ENCODE results near the gene EEF1AKMT3. TPM values are rescaled to one million over a fixed set of nuclear protein-coding genes. Genes with fewer than 3 reads are reported as not detected.

Gene EEF1AKMT3
- total RNA-seq, 1 donor from 2014 or later = 4.2 TPM

GRCh38 chr12:57758552-57759359, 13.7 kb upstream of the EEF1AKMT3 start:
- no peak for TF ChIP-seq CTCF (conservative IDR thresholded peaks at IDR 0.05; ENCODE audit: low read depth, low read length)
- DNase-seq (ENCODE audit: low read depth) = no peak
- no peak overlapping the region for H3K4me3 ChIP-seq (ENCODE audit: low read depth, low read length)

- no peak for DNase-seq (ENCODE audit: low read depth)
- H3K4me3 ChIP-seq (ENCODE audit: low read depth, low read length) = no peak overlapping the region
- TF ChIP-seq CTCF (conservative IDR thresholded peaks at IDR 0.05; ENCODE audit: low read depth, low read length) = peak; percentile 67
Observed at GRCh38 chr12:57759360-57759980, 12.9 kb upstream of the EEF1AKMT3 start.

GRCh38 chr12:57760347-57760982, 11.9 kb upstream of the EEF1AKMT3 start:
- no peak for TF ChIP-seq CTCF (conservative IDR thresholded peaks at IDR 0.05; ENCODE audit: low read depth, low read length)
- no peak for DNase-seq (ENCODE audit: low read depth)
- H3K4me3 ChIP-seq (ENCODE audit: low read depth, low read length) = no peak overlapping the region

- TF ChIP-seq CTCF (conservative IDR thresholded peaks at IDR 0.05; ENCODE audit: low read depth, low read length) = no peak
- no peak for DNase-seq (ENCODE audit: low read depth)
- H3K4me3 ChIP-seq (ENCODE audit: low read depth, low read length) = no peak overlapping the region
Observed at GRCh38 chr12:57761391-57761998, 10.9 kb upstream of the EEF1AKMT3 start.

- no peak for TF ChIP-seq CTCF (conservative IDR thresholded peaks at IDR 0.05; ENCODE audit: low read depth, low read length)
- DNase-seq (ENCODE audit: low read depth) = no peak
- no peak overlapping the region for H3K4me3 ChIP-seq (ENCODE audit: low read depth, low read length)
Observed at GRCh38 chr12:57762463-57762862, 10.0 kb upstream of the EEF1AKMT3 start.

- TF ChIP-seq CTCF (conservative IDR thresholded peaks at IDR 0.05; ENCODE audit: low read depth, low read length) = no peak
- DNase-seq (ENCODE audit: low read depth) = no peak
- H3K4me3 ChIP-seq (ENCODE audit: low read depth, low read length) = no peak overlapping the region
Observed at GRCh38 chr12:57763881-57764661, 8.3 kb upstream of the EEF1AKMT3 start.

Measured in epithelial cell of proximal tubule (primary cell).